Neural progenitor cell (in vitro differentiated cells): ENCODE results near the gene GAP43.

Experiments used
- CTCF ChIP-seq: fragments of 200-600 bp; sonication (generic); IDR thresholded peaks from 2 replicates; pipeline ENCODE4 v1.5.1; 2017; ENCODE audit warnings: antibody characterized with exemption, mild to moderate bottlenecking
- EZH2 ChIP-seq: fragments of 200-600 bp; sonication (generic); IDR thresholded peaks from 2 replicates; pipeline ENCODE4 v1.6.1; 2017; ENCODE audit warnings: antibody characterized with exemption, mild to moderate bottlenecking, moderate library complexity
- EZH2phosphoT487 ChIP-seq: fragments of 200-600 bp; sonication (generic); IDR thresholded peaks from 2 replicates; pipeline ENCODE4 v1.6.1; 2017; ENCODE audit warnings: antibody characterized with exemption

GRCh38 chr3:115633467-115633866 lies 10.2 kb downstream of the GAP43 start:
- no peak for TF ChIP-seq EZH2
- TF ChIP-seq CTCF, result no peak
- TF ChIP-seq EZH2phosphoT487, result no peak
